IMR-90 (cell line): Measurements from ENCODE around the gene GRIK3. TPM values are rescaled to one million over a fixed set of nuclear protein-coding genes. Genes with fewer than 3 reads are reported as not detected.

Experiments
- ATAC-seq: fragments of 200-7000 bp; cut with Tn5 transposase; 2 replicates; pipeline ENCODE4 v1.9.1; 2020; ENCODE audit warnings: low read depth, mild to moderate bottlenecking, moderate library complexity
- BruUV-seq: library from RNA; stranded (reverse); fragments of 400-500 nt; replicated peaks from 2 replicates; lab custom pipeline; 2021; lab: Mats Ljungman, UMichigan
- CTCF ChIA-PET: fragments of 300-600 bp; formaldehyde crosslinking; extraction: SDS; loops from one replicate; lab custom pipeline; 2021; ENCODE audit warnings: antibody characterized with exemption; lab: Yijun Ruan, JAX
- POLR2A ChIA-PET: fragments of 300-600 bp; sonication (Branson Sonifier 250); formaldehyde crosslinking; loops from one replicate; lab custom pipeline; 2022; ENCODE audit warnings: antibody characterized with exemption; ENCODE audit not compliant: unreplicated experiment; lab: Charles Lee
- DNase-seq: peaks from one replicate; pipeline ENCODE4 v3.0.0; 2013
- H2AFZ ChIP-seq: replicated peaks from 2 replicates; pipeline ENCODE3; 2013; ENCODE audit warnings: low read length, mild to moderate bottlenecking; ENCODE audit not compliant: poor library complexity
- H2AK5ac ChIP-seq: 2 replicates; pipeline ENCODE4 v1.6.1; 2013; ENCODE audit warnings: low read depth, low read length, inconsistent platforms
- H2AK9ac ChIP-seq: replicated peaks from 2 replicates; pipeline ENCODE3; 2013; ENCODE audit warnings: mild to moderate bottlenecking, low read depth, low read length, moderate library complexity; ENCODE audit not compliant: poor library complexity
- H2BK120ac ChIP-seq: 2 replicates; pipeline ENCODE4 v1.6.1; 2013; ENCODE audit warnings: low read depth, low read length, inconsistent platforms
- H2BK15ac ChIP-seq: 3 replicates; pipeline ENCODE4 v1.6.1; 2013; ENCODE audit warnings: low read depth, low read length, inconsistent platforms
- H2BK20ac ChIP-seq: 2 replicates; pipeline ENCODE4 v1.6.1; 2013; ENCODE audit warnings: low read depth, mild to moderate bottlenecking, inconsistent platforms, low read length, moderate library complexity
- H2BK5ac ChIP-seq: 2 replicates; pipeline ENCODE4 v1.6.1; 2013; ENCODE audit warnings: mild to moderate bottlenecking, low read depth, low read length, inconsistent platforms; ENCODE audit not compliant: poor library complexity, severe bottlenecking
- H3K14ac ChIP-seq: replicated peaks from 2 replicates; pipeline ENCODE4 v1.6.1; 2013; ENCODE audit warnings: low read depth, low read length, inconsistent platforms
- H3K18ac ChIP-seq: 2 replicates; pipeline ENCODE4 v1.6.1; 2013; ENCODE audit warnings: low read depth, low read length, control low read depth
- H3K23ac ChIP-seq: 2 replicates; pipeline ENCODE4 v1.6.1; 2013; ENCODE audit warnings: low read depth, low read length, inconsistent platforms
- H3K27ac ChIP-seq: 2 replicates; pipeline ENCODE4 v1.5.1; 2013; ENCODE audit warnings: mild to moderate bottlenecking, control low read depth, low read length; ENCODE audit not compliant: insufficient read depth
- H3K27me3 ChIP-seq: 2 replicates; pipeline ENCODE4 v1.6.1; 2013; ENCODE audit warnings: low read length; ENCODE audit not compliant: control insufficient read depth, insufficient read depth
- H3K36me3 ChIP-seq: 2 replicates; pipeline ENCODE4 v1.6.1; 2013; ENCODE audit warnings: low read length, mixed read lengths; ENCODE audit not compliant: control insufficient read depth, insufficient read depth
- H3K4ac ChIP-seq: 2 replicates; pipeline ENCODE4 v1.6.1; 2013; ENCODE audit warnings: low read depth, low read length, inconsistent platforms
- H3K4me1 ChIP-seq: 2 replicates; pipeline ENCODE4 v1.6.1; 2013; ENCODE audit warnings: low read length, mixed read lengths; ENCODE audit not compliant: control insufficient read depth, insufficient read depth
- H3K4me2 ChIP-seq: 2 replicates; pipeline ENCODE4 v1.6.1; 2013; ENCODE audit warnings: low read depth, mild to moderate bottlenecking, control low read depth, low read length, moderate library complexity
- H3K4me3 ChIP-seq: 2 replicates; pipeline ENCODE4 v1.5.1; 2013; ENCODE audit warnings: low read depth, mild to moderate bottlenecking, control low read depth, low read length, moderate library complexity; ENCODE audit not compliant: insufficient read depth
- H3K56ac ChIP-seq: 2 replicates; pipeline ENCODE4 v1.6.1; 2013; ENCODE audit warnings: low read length, inconsistent platforms; ENCODE audit not compliant: insufficient read depth; ENCODE audit errors: extremely low read depth
- H3K79me1 ChIP-seq, 2 experiments: 2 replicates each; pipeline ENCODE4 v1.6.1; 2013; ENCODE audit warnings: low read length in 2 of 2, inconsistent platforms in 1 of 2, low read depth in 1 of 2
- H3K9ac ChIP-seq: 2 replicates; pipeline ENCODE4 v1.6.1; 2013; ENCODE audit warnings: low read depth, low read length, control low read depth
- H3K9me1 ChIP-seq: 2 replicates; pipeline ENCODE4 v1.6.1; 2013; ENCODE audit warnings: low read length, inconsistent platforms; ENCODE audit not compliant: insufficient read depth
- H3K9me3 ChIP-seq: 2 replicates; pipeline ENCODE4 v1.6.1; 2013; ENCODE audit warnings: low read length; ENCODE audit not compliant: control insufficient read depth, insufficient read depth
- H4K20me1 ChIP-seq: 2 replicates; pipeline ENCODE4 v1.6.1; 2013; ENCODE audit warnings: low read length, inconsistent platforms; ENCODE audit not compliant: insufficient read depth
- H4K5ac ChIP-seq: 2 replicates; pipeline ENCODE4 v1.6.1; 2013; ENCODE audit warnings: mild to moderate bottlenecking, low read depth, low read length, control low read depth
- H4K8ac ChIP-seq, 2 experiments: 2 replicates each; pipeline ENCODE4 v1.6.1; 2013; ENCODE audit warnings: low read depth in 2 of 2, low read length in 2 of 2, control low read depth in 1 of 2, inconsistent platforms in 1 of 2
- H4K91ac ChIP-seq: 2 replicates; pipeline ENCODE4 v1.6.1; 2013; ENCODE audit warnings: low read depth, low read length, inconsistent platforms; ENCODE audit not compliant: insufficient read depth
- BHLHE40 ChIP-seq: fragments of 150-350 bp; IDR thresholded peaks from 2 replicates; pipeline ENCODE4 v1.6.1; 2016; ENCODE audit warnings: mild to moderate bottlenecking, low read depth, low read length
- CEBPB ChIP-seq: IDR thresholded peaks from 2 replicates; pipeline ENCODE4 v1.6.1; 2012; ENCODE audit warnings: low read depth, low read length, improper control_type of control experiment
- CHD1 ChIP-seq: IDR thresholded peaks from 2 replicates; pipeline ENCODE4 v1.6.1; 2012; ENCODE audit warnings: low read depth, low read length, improper control_type of control experiment
- CTCF ChIP-seq: conservative IDR thresholded peaks from 2 replicates; pipeline ENCODE4 v1.5.1; 2012; ENCODE audit warnings: mild to moderate bottlenecking, low read depth, low read length, improper control_type of control experiment
- FOS ChIP-seq: fragments of 150-350 bp; IDR thresholded peaks from 2 replicates; pipeline ENCODE4 v1.6.1; 2016; ENCODE audit warnings: low read depth, low read length
- MAFK ChIP-seq: IDR thresholded peaks from 2 replicates; pipeline ENCODE4 v1.6.1; 2012; ENCODE audit warnings: low read depth, low read length, improper control_type of control experiment
- MAZ ChIP-seq: IDR thresholded peaks from 2 replicates; pipeline ENCODE4 v1.6.1; 2012; ENCODE audit warnings: low read depth, mild to moderate bottlenecking, low read length, improper control_type of control experiment, moderate library complexity, borderline replicate concordance
- MXI1 ChIP-seq: IDR thresholded peaks from 2 replicates; pipeline ENCODE4 v1.6.1; 2012; ENCODE audit warnings: low read depth, mild to moderate bottlenecking, low read length, moderate library complexity, borderline replicate concordance
- NFE2L2 ChIP-seq: fragments of 150-350 bp; IDR thresholded peaks from 2 replicates; pipeline ENCODE4 v1.6.1; 2016; ENCODE audit warnings: low read depth, mild to moderate bottlenecking, low read length
- POLR2A ChIP-seq: IDR thresholded peaks from 2 replicates; pipeline ENCODE4 v1.6.1; 2012; ENCODE audit warnings: mild to moderate bottlenecking, low read depth, low read length
- RAD21 ChIP-seq: IDR thresholded peaks from 2 replicates; pipeline ENCODE4 v1.6.1; 2012; ENCODE audit warnings: low read length, improper control_type of control experiment
- RCOR1 ChIP-seq: IDR thresholded peaks from 2 replicates; pipeline ENCODE4 v1.6.1; 2012; ENCODE audit warnings: mild to moderate bottlenecking, low read length, improper control_type of control experiment; ENCODE audit not compliant: insufficient replicate concordance
- SMC3 ChIP-seq: fragments of 150-350 bp; IDR thresholded peaks from 2 replicates; pipeline ENCODE4 v1.6.1; 2016; ENCODE audit warnings: low read depth, mild to moderate bottlenecking, antibody characterized with exemption, low read length, moderate library complexity
- USF2 ChIP-seq: fragments of 150-350 bp; IDR thresholded peaks from 2 replicates; pipeline ENCODE4 v1.6.1; 2017; ENCODE audit warnings: mild to moderate bottlenecking, antibody characterized with exemption, low read length, low read depth
- WGBS, 2 experiments: methylation state at CpG; one replicate each; pipeline versions ENCODE4 v1.1.5 to v1.1.7; 2013; ENCODE audit warnings: missing lambda C conversion rate in 2 of 2; ENCODE audit not compliant: insufficient read length in 1 of 2; ENCODE audit errors: extremely low coverage in 2 of 2; 5-methylcytosine and 5-hydroxymethylcytosine counted together
- dilution Hi-C: fragments of 300-500 bp; cut with HindIII; formaldehyde crosslinking; loops from one replicate; pipeline ENCODE4 v1.14.3; 2018; ENCODE audit warnings: low sequenced_read_pairs; ENCODE audit not compliant: unreplicated experiment
- in situ Hi-C: fragments of 300-500 bp; cut with MboI; formaldehyde crosslinking; loops from 3 replicates; pipeline ENCODE4 v1.14.3; 2019; ENCODE audit warnings: low sequenced_read_pairs, inconsistent platforms, mixed read lengths
- intact Hi-C: fragments of 100-400 bp; cut with micrococcal nuclease; formaldehyde crosslinking; loops from 2 replicates; pipeline ENCODE4 v1.10.0; 2022
- polyA plus RNA-seq, 3 experiments: library from polyadenylated mRNA; depleted of rRNA; stranded (reverse); fragments of >200 nt; gene quantifications; 2 replicates each; pipeline ENCODE4 v1.2.3, GENCODE V29; 2012; ENCODE audit warnings: low replicate concordance in 1 of 3
- total RNA-seq: library from RNA; depleted of rRNA; stranded (reverse); fragments of >200 nt; gene quantifications from 2 replicates; pipeline ENCODE4 v1.2.3, GENCODE V29; 2012

The GRIK3 gene
- total and polyA plus RNA-seq, 2 of the 4 experiments (the other 2 are of a cell fraction): not detected

- TF ChIP-seq CTCF (no peak), FOS (no peak), MAZ (no peak)
Measured at GRCh38 chr1:36922071-36922470, 112.2 kb downstream of the GRIK3 start (continued).

GRCh38 chr1:36920801-36921405 lies 113.4 kb downstream of the GRIK3 start:
- no peak overlapping the region for H3K4ac ChIP-seq
- in situ Hi-C loops: no loop called here
- H4K8ac ChIP-seq: no peak overlapping the region
- H2AK5ac ChIP-seq: no peak overlapping the region
- DNase-seq: no peak
- H3K56ac ChIP-seq: no peak overlapping the region
- BruUV-seq: no TSS peak
- no peak overlapping the region for H4K5ac ChIP-seq
- intact Hi-C loops: no loop called here
- no peak overlapping the region for H4K91ac ChIP-seq
- no peak for ATAC-seq
- no peaks in the 10 kb centered on the region for H4K20me1 ChIP-seq
- H2AFZ ChIP-seq: no peak overlapping the region
- no peaks in the 10 kb centered on the region for H3K27me3 ChIP-seq
- H2BK5ac ChIP-seq: no peak overlapping the region
- no peaks in the 10 kb centered on the region for H3K9me1 ChIP-seq
- ChIA-PET POLR2A (no interaction called here), CTCF (no interaction called here)
- H3K9ac ChIP-seq: no peak overlapping the region
- no peak overlapping the region for H3K27ac ChIP-seq
- H3K18ac ChIP-seq: no peak overlapping the region
- no peaks in the 10 kb centered on the region for H3K9me3 ChIP-seq
- H2BK20ac ChIP-seq: no peak overlapping the region
- no peak overlapping the region for H2BK15ac ChIP-seq
- H3K4me2 ChIP-seq: no peak overlapping the region
- no peak overlapping the region for H3K4me3 ChIP-seq
- H3K36me3 ChIP-seq: no peaks in the 10 kb centered on the region
- no peaks in the 10 kb centered on the region for H3K4me1 ChIP-seq
- H3K79me1 ChIP-seq: no peaks in the 10 kb centered on the region
- no peak overlapping the region for H2AK9ac ChIP-seq
- whole genome bisulfite sequencing, 2 experiments: no CpG with 5 or more reads among the region's 6 CpGs
- H3K23ac ChIP-seq: no peak overlapping the region
- dilution Hi-C loops: no loop called here
- H3K14ac ChIP-seq: no peak overlapping the region
- no peak overlapping the region for H2BK120ac ChIP-seq
- TF ChIP-seq BHLHE40 (no peak), CHD1 (no peak), FOS (no peak), MAFK (no peak), RCOR1 (no peak), RAD21 (no peak), CEBPB (no peak), USF2 (no peak), MAZ (no peak), SMC3 (no peak), NFE2L2 (no peak), MXI1 (no peak), POLR2A (no peak)
